Measurements from ENCODE around the gene SPINK13.

GRCh38 chr5:148311484-148311883 lies 42.9 kb downstream of the SPINK13 start:
- TF ChIP-seq RAD21 (IDR thresholded peaks at IDR 0.05; ENCODE audit: low read length) (no peak), SMC3 (IDR thresholded peaks at IDR 0.05; ENCODE audit: low read depth, low read length) (no peak), CHD1 (IDR thresholded peaks at IDR 0.05; ENCODE audit: low read depth, low read length) (no peak), CEBPB (IDR thresholded peaks at IDR 0.05; ENCODE audit: low read depth, low read length) (no peak), CTCF (conservative IDR thresholded peaks at IDR 0.05; ENCODE audit: low read depth, low read length) (no peak)
